ENCODE measurements around the gene SLC7A11. TPM values are rescaled to one million over a fixed set of nuclear protein-coding genes. Genes with fewer than 3 reads are reported as not detected.

Gene SLC7A11
- total RNA-seq: 100 to 1,000 TPM; 194 to 385 TPM
- 10 to 100 TPM; 22.9 to 47.5 TPM for polyA plus RNA-seq (ENCODE audit: insufficient read length in 2 of 2)
- long read RNA-seq, donor 1, full-length matches to known transcripts: 1 of 1 reads
- long read RNA-seq, donor 1, partial matches to known transcripts: 0 of 1 reads
- long read RNA-seq, donor 1, other reads (novel, unspliced or antisense): 0 of 1 reads
- long read RNA-seq, donor 2: 0 reads
- long read RNA-seq, donor 3, full-length matches to known transcripts: 3 of 3 reads
- long read RNA-seq, donor 3, partial matches to known transcripts: 0 of 3 reads
- long read RNA-seq, donor 3, other reads (novel, unspliced or antisense): 0 of 3 reads
- long read RNA-seq, donor 4: 0 reads

DNA sequence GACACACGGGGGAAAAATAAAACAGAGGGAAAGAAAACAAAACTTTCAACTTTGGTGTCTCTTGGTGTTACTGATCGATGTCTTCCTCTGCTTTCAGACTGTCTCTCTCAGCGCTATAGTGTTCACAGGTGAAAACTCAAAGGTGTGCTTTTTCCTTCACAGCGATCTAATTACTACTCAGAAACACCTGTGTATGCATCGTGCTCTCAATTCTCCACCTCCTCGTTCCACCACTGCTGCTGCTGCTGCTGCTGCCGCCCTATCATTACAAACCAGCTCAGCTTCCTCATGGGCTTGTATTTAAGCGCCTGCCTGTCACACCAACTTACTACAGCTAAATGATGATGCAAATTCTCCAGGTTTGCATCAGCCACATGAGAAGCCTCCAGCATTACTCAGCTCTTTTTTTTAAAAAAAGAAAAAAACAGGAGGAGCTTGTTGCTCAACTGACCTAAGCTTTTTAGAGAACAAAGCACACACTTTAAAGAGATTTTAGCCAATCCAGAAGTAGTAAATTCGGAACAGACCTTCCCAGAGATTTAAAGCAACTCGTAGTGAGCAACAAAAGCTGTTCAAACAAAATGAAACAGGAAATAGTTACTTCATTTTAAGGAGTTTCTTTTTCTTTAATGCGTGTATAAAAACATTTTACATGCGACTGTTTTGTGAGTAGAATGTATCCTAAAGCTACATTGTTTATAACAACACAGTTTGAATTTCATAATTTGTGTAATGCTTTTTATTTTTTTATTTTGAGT, at the start of gene SLC7A11:
Gene SLC7A11 (minus strand): TSS at position 274 of the 758 bp plus-strand sequence. CDS start 280 bp downstream, outside the sequence.
- H3K9me3 ChIP-seq (ENCODE audit: control insufficient read depth, insufficient read depth, low read length): no peaks in the 10 kb centered on the region
- no peaks in the 10 kb centered on the region for H3K27me3 ChIP-seq (ENCODE audit: control insufficient read depth, insufficient read depth, low read length)
- 15% methylated on average over 7 of the region's 12 CpGs for WGBS (ENCODE audit: insufficient coverage)
- DNase-seq (ENCODE audit: low read depth in 4 of 6, low spot score in 6 of 6): peak in 4 of 6 donors; percentile 36 to 83 (median 67)
- peak within 1 kb of the TSS; percentile 91 for H3K27ac ChIP-seq (ENCODE audit: low read depth, low read length)
- H3K4me1 ChIP-seq (ENCODE audit: control insufficient read depth, insufficient read depth, low read length): peaks cover 7% of the 10 kb centered on the region
- H3K36me3 ChIP-seq (ENCODE audit: control insufficient read depth, insufficient read depth, low read length): no peaks in the 10 kb centered on the region
- peak within 1 kb of the TSS; percentile 53 for H3K4me3 ChIP-seq (ENCODE audit: low read depth, low read length)

DNA sequence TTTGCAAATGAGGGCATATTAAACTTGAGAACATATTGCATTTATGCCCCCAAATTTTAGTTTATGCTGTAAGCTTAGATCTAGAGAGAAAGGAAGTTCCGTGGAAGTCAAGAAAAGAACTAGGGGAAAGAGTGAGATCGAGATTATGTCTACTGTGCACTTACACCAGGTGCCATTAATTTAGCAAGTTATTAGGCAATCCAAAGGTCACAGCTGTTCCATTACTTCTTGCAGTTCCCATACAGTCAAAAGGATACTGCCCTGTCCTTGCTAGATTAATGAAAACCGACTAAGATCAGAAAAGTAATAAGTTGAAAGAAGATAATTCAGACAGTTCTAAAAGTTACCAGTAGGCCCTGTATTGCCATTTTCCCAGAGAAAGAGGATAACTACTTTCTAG, 49.3 kb upstream of the SLC7A11 start:
- H3K27ac ChIP-seq (ENCODE audit: low read depth, low read length): no peak overlapping the region
- H3K4me1 ChIP-seq (ENCODE audit: control insufficient read depth, insufficient read depth, low read length): no peaks in the 10 kb centered on the region
- H3K4me3 ChIP-seq (ENCODE audit: low read depth, low read length): no peak overlapping the region
- no peaks in the 10 kb centered on the region for H3K27me3 ChIP-seq (ENCODE audit: control insufficient read depth, insufficient read depth, low read length)
- H3K9me3 ChIP-seq (ENCODE audit: control insufficient read depth, insufficient read depth, low read length): no peaks in the 10 kb centered on the region
- H3K36me3 ChIP-seq (ENCODE audit: control insufficient read depth, insufficient read depth, low read length): no peaks in the 10 kb centered on the region
- DNase-seq (ENCODE audit: low read depth in 4 of 6, low spot score in 6 of 6): no peak
- no CpG with 5 or more reads among the region's 3 CpGs for WGBS (ENCODE audit: insufficient coverage)

DNA sequence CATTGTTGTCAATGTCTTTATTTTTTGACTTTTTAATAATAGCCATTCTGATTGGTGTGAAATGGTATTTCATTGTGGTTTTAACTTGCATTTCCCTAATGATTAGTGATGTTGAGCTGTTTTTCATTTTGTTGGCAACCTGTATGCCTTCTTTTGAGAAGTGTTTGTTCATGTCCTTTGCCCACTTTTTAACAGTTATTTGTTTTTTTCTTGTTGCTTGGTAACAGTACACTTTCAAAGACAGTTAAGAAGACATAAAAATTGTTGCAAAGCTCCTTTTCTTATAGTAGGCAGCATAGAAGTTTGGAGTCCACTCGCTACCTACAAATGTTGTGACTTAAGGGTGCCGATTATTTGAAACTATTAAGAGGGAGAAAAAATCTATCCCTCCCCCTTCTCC, 48.7 kb upstream of the SLC7A11 start:
- H3K9me3 ChIP-seq (ENCODE audit: control insufficient read depth, insufficient read depth, low read length): no peaks in the 10 kb centered on the region
- H3K27me3 ChIP-seq (ENCODE audit: control insufficient read depth, insufficient read depth, low read length): no peaks in the 10 kb centered on the region
- WGBS (ENCODE audit: insufficient coverage): no CpG with 5 or more reads among the region's 2 CpGs
- H3K27ac ChIP-seq (ENCODE audit: low read depth, low read length): no peak overlapping the region
- no peak for DNase-seq (ENCODE audit: low read depth in 4 of 6, low spot score in 6 of 6)
- no peaks in the 10 kb centered on the region for H3K36me3 ChIP-seq (ENCODE audit: control insufficient read depth, insufficient read depth, low read length)
- no peak overlapping the region for H3K4me3 ChIP-seq (ENCODE audit: low read depth, low read length)
- no peaks in the 10 kb centered on the region for H3K4me1 ChIP-seq (ENCODE audit: control insufficient read depth, insufficient read depth, low read length)

DNA sequence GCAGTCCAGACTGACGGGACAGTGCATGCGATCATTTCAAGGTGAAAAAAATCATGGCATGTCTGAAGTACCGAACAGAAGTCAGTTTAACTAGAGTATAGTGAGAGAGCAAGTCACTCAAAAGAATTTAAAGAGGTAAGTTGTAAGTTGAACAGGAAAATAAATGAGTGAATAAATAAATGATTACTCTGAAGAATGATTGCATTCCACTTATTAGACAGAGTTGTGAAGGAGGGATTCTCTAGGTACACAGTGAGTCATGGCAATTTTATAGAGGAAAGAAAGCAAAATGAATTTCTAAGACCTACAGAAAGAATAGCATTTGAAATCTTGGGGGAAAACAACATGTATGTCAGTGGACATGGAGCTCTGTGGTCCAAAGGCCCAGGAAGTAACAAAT, 37.1 kb upstream of the SLC7A11 start:
- no peaks in the 10 kb centered on the region for H3K27me3 ChIP-seq (ENCODE audit: control insufficient read depth, insufficient read depth, low read length)
- no peak for DNase-seq (ENCODE audit: low read depth in 4 of 6, low spot score in 6 of 6)
- H3K4me3 ChIP-seq (ENCODE audit: low read depth, low read length): no peak overlapping the region
- no peaks in the 10 kb centered on the region for H3K9me3 ChIP-seq (ENCODE audit: control insufficient read depth, insufficient read depth, low read length)
- H3K27ac ChIP-seq (ENCODE audit: low read depth, low read length): no peak overlapping the region
- peaks cover 3% of the 10 kb centered on the region for H3K4me1 ChIP-seq (ENCODE audit: control insufficient read depth, insufficient read depth, low read length)
- 97% methylated on average over 3 of the region's 3 CpGs for WGBS (ENCODE audit: insufficient coverage)
- H3K36me3 ChIP-seq (ENCODE audit: control insufficient read depth, insufficient read depth, low read length): no peaks in the 10 kb centered on the region

DNA sequence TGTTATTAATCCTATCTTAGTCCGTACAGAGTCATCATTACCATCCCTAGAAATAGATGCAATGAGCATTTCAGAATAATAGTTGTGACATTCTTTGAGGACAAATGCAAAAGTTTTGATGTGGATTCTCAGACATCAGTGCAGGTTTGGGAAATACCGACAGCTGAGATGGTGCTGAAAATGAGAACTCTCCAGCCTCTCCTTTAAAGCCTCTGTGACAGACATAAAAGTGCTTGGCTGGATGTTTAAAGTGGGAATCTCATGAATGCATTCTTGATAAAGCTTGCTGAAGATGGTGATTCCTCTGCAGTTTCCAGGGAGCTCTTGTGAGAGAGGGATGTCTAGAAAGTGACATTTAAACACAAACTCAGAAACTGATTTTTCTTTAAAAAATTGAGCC, 35.0 kb upstream of the SLC7A11 start:
- H3K27ac ChIP-seq (ENCODE audit: low read depth, low read length): peak overlapping the region; percentile 29
- H3K4me1 ChIP-seq (ENCODE audit: control insufficient read depth, insufficient read depth, low read length): peaks cover 3% of the 10 kb centered on the region
- WGBS (ENCODE audit: insufficient coverage): no CpG with 5 or more reads among the region's 2 CpGs
- no peaks in the 10 kb centered on the region for H3K36me3 ChIP-seq (ENCODE audit: control insufficient read depth, insufficient read depth, low read length)
- H3K4me3 ChIP-seq (ENCODE audit: low read depth, low read length): no peak overlapping the region
- peak in 2 of 6 donors; percentile 31 to 40 for DNase-seq (ENCODE audit: low read depth in 4 of 6, low spot score in 6 of 6)
- H3K27me3 ChIP-seq (ENCODE audit: control insufficient read depth, insufficient read depth, low read length): no peaks in the 10 kb centered on the region
- no peaks in the 10 kb centered on the region for H3K9me3 ChIP-seq (ENCODE audit: control insufficient read depth, insufficient read depth, low read length)

DNA sequence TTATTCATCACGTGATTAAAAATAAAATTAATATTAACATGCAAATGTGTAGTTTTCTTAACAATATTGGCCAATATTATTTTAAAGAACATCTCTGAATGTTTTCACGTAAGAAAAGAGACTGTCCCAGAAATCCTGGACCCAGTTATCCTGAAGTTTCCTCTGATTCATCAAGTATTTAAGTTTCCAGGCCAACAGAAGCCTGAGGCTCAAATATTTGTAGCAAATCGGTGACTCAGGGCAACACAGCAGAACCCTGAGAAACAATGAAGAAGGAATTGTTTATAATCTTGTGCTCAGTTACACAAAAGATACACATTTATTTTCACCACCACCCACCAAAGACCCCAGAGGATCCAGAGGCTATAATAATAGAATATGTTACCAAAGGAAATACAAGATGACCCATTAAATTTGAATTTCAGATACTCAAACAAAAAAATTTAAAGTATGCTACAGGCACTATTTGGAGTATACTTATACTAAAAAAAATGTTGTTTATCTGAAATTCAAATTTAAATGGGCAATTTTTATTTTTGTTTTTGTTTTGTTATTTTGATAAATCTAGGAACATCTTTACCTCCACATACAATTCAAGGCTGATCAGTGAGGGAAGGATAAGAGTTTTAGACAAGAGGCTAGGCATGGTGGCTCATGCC, 33.9 kb upstream of the SLC7A11 start:
- no CpG with 5 or more reads among the region's 3 CpGs for WGBS (ENCODE audit: insufficient coverage)
- DNase-seq (ENCODE audit: low read depth in 4 of 6, low spot score in 6 of 6): peak in 5 of 6 donors; percentile 29 to 74 (median 41)
- peak overlapping the region; percentile 29 for H3K27ac ChIP-seq (ENCODE audit: low read depth, low read length)

DNA sequence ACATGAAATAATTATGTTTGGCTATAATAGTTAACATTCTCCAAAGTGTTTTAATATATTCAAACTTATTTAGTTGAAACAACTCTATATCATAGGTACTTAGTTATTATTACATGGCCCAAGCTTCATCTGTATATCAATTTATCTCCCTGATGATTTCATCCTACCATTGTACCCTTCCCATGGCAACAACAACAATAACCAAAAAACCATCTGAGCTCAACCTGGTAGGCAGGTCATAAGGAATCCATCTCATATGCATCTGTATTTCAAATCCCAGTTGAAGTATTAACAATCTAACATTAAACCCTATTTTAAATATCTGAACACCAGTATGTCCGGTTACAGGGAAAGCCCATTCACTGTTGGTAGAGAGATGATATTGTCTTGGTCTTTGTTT, 33.1 kb upstream of the SLC7A11 start:
- peaks cover 3% of the 10 kb centered on the region for H3K4me1 ChIP-seq (ENCODE audit: control insufficient read depth, insufficient read depth, low read length)
- no peaks in the 10 kb centered on the region for H3K36me3 ChIP-seq (ENCODE audit: control insufficient read depth, insufficient read depth, low read length)
- H3K9me3 ChIP-seq (ENCODE audit: control insufficient read depth, insufficient read depth, low read length): no peaks in the 10 kb centered on the region
- no peak for DNase-seq (ENCODE audit: low read depth in 4 of 6, low spot score in 6 of 6)
- H3K27me3 ChIP-seq (ENCODE audit: control insufficient read depth, insufficient read depth, low read length): no peaks in the 10 kb centered on the region
- H3K27ac ChIP-seq (ENCODE audit: low read depth, low read length): no peak overlapping the region
- H3K4me3 ChIP-seq (ENCODE audit: low read depth, low read length): no peak overlapping the region
- WGBS (ENCODE audit: insufficient coverage): no CpG with 5 or more reads among the region's 1 CpG

More for the DNA sequence above, 33.9 kb upstream of the SLC7A11 start:
- Histone ChIP-seq H3K9me3 (ENCODE audit: control insufficient read depth, insufficient read depth, low read length) (no peaks in the 10 kb centered on the region), H3K27me3 (ENCODE audit: control insufficient read depth, insufficient read depth, low read length) (no peaks in the 10 kb centered on the region), H3K4me3 (ENCODE audit: low read depth, low read length) (no peak overlapping the region), H3K4me1 (ENCODE audit: control insufficient read depth, insufficient read depth, low read length) (peaks cover 3% of the 10 kb centered on the region), H3K36me3 (ENCODE audit: control insufficient read depth, insufficient read depth, low read length) (no peaks in the 10 kb centered on the region)

DNA sequence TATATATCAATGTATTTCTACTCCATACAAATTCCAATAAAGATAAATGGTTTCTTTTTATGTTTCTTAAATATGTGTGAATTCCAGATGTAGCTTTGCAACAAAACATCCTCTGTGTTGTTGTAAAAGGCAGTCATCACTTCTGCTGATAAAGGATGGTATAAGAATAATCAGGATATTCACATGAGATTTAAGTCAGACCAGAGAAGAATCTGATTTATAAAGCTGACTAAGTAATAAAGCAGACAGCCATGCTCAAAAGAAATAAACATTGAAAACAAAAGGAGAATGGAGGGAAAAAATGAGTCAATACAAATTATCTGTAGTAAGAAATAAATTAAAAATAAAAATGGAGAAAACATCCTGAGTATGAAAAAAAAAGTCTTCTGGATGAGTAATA, 27.0 kb upstream of the SLC7A11 start:
- H3K27ac ChIP-seq (ENCODE audit: low read depth, low read length): no peak overlapping the region
- no peaks in the 10 kb centered on the region for H3K9me3 ChIP-seq (ENCODE audit: control insufficient read depth, insufficient read depth, low read length)
- H3K4me1 ChIP-seq (ENCODE audit: control insufficient read depth, insufficient read depth, low read length): no peaks in the 10 kb centered on the region
- H3K36me3 ChIP-seq (ENCODE audit: control insufficient read depth, insufficient read depth, low read length): no peaks in the 10 kb centered on the region
- no peaks in the 10 kb centered on the region for H3K27me3 ChIP-seq (ENCODE audit: control insufficient read depth, insufficient read depth, low read length)
- no peak for DNase-seq (ENCODE audit: low read depth in 4 of 6, low spot score in 6 of 6)
- no peak overlapping the region for H3K4me3 ChIP-seq (ENCODE audit: low read depth, low read length)

DNA sequence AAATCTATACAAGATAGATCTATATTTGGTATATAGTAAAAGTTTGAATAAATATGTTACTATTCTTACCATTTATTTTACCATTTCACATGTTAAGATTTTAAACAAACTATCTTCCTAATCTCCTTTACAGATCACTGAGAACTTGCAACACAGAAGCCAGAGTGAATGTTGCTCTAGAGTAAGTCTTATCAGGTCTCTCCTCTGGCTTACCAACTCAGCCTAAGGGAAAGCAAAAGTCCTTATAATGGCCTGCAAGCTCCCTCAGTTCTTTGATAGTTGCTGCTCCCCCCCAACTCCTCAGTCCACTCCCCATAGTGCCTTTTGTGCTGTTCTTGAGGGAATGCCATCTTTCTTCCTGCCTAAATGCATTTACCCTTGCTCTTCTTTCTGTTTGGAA, 25.7 kb upstream of the SLC7A11 start:
- no peaks in the 10 kb centered on the region for H3K27me3 ChIP-seq (ENCODE audit: control insufficient read depth, insufficient read depth, low read length)
- H3K27ac ChIP-seq (ENCODE audit: low read depth, low read length): no peak overlapping the region
- H3K4me3 ChIP-seq (ENCODE audit: low read depth, low read length): no peak overlapping the region
- H3K9me3 ChIP-seq (ENCODE audit: control insufficient read depth, insufficient read depth, low read length): no peaks in the 10 kb centered on the region
- no peaks in the 10 kb centered on the region for H3K36me3 ChIP-seq (ENCODE audit: control insufficient read depth, insufficient read depth, low read length)
- H3K4me1 ChIP-seq (ENCODE audit: control insufficient read depth, insufficient read depth, low read length): no peaks in the 10 kb centered on the region
- DNase-seq (ENCODE audit: low read depth in 4 of 6, low spot score in 6 of 6): no peak

All from spinal cord (tissue), 10 donors.